Stimulated activated CD8-positive, alpha-beta memory T cell treated with anti-CD3 and anti-CD28 coated beads, Interleukin-4, amount 100 ng/mL, for 4 hours (primary cell): ENCODE measurements around the gene INPP5D.
"Not testable (repeated sequence)": the region's sequence is repeated elsewhere in the genome, so short reads cannot be mapped to it uniquely, and the experiment has no call there.

Experiments used
- DNase-seq, 2 donors: peaks; one replicate each; pipeline ENCODE4 v3.0.0-alpha.2; 2020; ENCODE audit warnings: low read depth in 2 of 2, low spot score in 1 of 2

The INPP5D gene

DNA sequence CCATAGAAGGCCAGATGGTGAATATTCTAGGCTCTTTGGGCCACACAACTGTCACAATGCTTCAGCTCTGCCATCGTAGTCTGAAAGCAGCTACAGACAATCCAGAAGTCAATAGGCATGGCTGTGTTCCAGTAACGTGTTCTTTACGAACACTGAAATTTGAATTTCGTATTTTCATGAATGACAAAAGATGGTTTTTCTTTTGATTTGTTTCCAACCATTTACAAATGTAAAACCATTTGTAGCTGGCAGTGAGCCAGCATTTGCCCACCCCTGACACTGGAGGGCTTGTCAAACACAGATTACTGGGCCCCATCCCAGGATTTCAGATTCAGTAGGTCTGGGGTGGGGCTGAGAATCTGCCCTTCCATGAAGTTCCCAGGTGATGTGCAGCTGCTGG lies 108.3 kb downstream of the INPP5D start:
- DNase-seq, result no peak

DNA sequence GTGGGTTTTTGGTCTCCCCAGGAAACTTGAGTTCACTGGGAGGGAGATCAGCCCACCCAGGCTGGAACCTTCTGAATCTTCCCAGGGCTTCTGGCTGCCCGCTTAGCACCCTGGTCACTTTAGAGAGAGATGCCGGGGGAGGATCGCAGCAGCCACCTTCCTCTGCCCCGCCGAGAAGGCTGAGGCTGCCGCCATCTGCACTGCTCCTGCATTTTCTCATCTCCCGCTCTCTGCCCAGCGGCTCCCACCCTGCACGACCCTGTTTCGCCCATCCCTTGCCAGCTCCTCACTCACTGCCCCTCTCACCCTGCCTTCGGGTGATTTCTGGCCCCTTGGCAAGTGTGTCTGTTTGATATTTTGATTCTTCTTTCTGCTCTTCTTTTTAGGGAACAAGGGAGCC lies 108.8 kb downstream of the INPP5D start:
- no peak for DNase-seq

DNA sequence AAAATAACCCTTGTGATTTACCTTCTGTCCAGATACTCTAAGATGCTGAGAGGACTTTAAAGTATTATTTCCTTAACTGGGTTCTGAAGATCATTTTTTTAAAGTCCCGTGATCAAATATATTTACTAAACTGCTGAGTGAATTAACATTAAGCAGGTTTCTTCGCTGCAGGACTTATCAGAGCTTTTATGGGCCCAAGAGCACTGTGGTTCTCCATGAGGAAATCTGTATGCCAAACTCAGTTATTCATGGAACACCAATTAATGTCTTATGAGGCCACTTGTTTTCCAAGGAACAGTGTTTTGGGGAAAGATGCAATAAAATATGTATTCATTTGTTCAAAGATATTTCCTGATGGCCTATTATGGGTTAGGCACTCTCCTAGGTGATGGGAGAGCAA lies 111.2 kb downstream of the INPP5D start:
- DNase-seq, result no peak

DNA sequence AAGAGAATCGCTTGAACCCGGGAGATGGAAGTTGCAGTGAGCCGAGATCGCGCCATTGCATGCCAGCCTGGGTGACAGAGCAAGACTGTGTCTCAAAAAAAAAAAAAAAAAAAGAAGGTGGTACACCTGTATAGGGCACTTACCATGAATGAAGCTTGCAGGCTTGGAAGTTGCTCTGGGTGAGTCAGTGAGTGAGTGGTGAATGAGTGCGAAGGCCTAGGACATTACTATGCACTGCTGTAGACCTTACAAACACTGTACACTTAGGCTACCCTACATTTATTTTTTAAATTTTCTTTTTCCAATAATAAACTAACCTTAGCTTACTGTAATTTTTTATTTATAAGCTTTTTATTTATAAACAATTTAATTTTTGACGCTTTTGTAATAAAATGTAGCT lies 113.0 kb downstream of the INPP5D start:
- no peak for DNase-seq

DNA sequence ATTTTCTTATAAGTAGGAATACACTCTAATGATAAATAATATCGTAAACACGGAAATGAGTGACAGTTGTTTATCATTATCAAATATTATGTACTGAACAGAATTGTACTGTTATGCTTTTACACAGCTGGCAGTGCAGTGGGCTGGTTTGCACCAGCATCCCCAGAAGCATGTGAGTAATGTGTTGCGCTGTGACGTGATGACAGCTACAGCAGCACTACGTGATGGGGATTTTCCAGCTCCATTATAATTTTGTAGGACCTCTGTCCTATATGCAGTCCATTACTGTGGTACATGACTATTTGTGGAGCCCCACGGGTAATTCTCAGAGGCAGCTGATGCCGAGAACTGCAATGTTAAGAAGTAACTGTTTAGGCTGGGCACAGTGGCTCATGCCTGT lies 114.0 kb downstream of the INPP5D start:
- no peak for DNase-seq

DNA sequence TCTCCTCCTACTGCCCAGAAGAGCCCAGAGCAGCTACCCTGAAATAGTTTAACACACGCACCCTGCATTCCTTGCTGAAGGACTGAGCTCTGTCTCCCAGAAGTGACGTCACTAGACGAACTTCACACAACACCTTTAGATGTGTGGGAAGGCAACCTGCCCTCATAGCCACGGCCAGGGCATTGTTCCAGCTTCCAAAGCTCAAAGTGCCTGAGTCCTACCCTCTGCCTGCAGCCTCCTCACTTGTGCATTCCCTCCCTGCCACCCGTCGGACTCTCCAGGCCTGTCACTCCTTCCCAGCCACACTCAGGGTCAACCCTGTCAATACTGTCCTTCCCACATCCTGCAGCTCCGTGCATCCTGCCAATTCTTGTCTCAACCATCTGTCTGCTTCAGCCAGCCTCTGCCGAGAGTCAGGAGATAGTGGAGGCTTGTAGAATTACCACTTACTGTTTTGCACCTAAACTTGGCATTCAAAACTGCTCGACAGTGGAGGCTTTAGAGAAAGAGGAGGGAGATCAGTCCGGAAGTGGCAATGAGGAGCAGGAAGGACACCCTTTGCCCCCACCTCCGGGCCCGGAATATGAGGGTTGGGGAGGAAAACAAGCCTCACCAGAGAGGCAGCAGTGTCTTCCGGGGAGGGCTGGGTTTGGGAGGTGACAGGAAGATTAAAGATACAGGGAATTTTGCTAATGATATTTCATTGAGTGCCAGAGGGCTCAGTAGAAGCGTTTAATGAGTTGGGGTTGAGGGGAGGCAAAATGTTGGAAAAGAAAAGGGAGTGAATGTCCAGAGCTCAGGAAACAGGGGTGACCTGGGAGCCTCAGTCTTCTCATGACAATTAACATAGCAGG lies 119.1 kb downstream of the INPP5D start:
- no peak for DNase-seq

DNA sequence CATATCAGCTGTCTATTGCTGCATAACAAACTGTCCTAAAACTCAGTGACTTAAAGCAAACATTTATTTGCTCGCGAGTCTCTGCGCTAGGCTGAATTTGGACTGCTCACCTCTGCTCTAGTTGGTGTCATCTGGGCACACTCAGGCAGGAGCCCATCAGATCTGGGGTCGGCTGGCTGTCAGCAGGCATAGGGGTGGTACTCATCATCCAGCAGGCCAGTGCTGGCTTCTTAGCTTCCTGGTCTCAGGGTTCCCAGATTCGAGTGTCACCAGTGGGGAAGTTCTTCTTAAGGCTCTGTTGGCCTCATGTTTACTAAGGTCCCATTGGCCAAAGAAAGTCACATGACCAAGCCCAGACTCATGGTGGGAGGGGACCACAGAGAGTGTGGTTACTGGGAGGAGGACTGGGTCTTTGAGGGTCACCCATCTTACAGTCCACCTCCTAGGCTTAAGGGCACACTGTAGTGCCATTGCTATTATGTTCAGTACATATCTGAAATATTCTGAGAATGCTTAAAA lies 119.8 kb downstream of the INPP5D start:
- no peak for DNase-seq

DNA sequence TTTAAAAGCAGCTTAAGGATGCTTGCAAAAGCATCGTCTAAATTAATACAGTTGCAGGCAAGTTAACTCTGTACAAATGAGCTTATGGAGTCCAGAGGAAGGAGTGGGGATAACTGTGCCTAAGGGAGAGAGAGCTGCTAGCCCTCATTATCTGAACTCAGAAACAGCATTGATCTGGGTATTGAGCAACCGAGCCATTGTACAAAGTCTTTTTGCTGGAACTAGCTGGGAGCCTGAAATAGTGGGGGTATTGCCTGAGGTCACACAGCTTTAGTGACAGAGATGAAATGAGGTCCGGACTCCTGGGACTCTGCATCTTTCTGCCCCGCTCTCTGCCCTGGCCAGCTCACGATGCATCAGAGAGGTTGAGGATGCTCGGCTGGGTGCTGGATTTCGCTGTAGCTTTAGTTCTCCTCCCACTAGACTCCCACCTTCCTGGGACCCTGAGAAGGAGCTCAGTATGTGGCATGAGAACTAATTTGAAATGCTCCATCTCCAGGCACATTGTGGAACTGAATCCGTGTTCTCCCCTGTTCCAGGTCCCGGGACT lies 123.8 kb downstream of the INPP5D start:
- no peak for DNase-seq

DNA sequence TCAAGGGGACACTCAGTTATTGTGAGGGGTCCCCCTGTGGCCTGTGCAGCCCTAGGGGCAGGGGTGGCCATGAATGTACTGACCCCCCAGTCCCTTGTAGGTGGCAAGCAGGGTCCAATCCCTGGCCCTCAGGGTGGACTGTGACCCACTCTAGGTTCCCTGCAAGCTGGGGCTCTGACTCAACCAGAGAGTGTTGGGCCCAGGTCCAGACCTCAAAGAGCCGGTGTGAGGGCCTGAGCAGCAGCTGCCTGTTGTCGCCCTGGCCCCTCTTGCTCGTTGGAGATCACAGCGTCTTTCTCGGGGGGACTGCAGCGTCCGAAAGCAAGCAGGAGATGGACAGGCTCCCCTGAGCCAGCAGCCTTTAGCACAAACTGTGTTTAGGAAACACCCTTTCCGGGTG lies 124.5 kb downstream of the INPP5D start:
- DNase-seq, result no peak

DNA sequence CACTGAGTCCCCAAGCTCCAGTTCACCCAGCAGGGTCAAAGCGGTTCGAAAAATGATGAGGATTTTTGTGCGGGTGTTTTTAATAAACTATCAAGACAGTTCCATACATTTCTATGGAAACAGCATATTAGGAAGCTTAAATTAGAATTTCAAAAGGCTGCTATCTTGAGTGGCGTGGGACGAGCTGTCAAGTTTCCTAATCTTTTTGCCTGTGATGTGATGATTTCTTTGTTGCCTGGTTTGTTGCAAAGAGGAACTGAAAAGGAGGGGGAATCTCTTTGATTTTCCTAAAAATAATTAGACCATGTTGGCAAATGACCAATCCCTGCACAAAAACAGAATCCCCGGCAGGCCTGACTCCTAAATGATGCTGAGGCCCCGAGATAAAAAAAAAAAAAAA lies 125.2 kb downstream of the INPP5D start:
- DNase-seq, result no peak

DNA sequence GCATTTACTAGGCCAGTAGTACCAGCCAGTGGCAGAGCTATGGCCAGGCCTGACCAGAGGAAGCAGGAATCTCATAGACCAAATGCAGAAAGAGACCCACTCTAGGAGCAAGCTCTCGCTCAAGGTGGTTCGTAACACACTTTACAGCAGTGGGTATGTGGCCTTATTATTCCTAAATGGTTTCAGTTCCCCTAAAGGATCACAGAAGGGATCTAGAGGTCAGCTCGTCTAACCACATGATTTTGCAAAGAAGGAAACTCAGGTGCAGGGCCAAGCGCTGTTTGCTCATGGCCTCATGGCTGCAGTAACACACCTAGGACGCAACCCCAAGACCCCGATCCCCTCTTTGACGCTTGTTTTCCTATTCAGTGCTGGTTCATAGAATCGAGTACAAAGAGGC lies 125.8 kb downstream of the INPP5D start:
- no peak for DNase-seq

DNA sequence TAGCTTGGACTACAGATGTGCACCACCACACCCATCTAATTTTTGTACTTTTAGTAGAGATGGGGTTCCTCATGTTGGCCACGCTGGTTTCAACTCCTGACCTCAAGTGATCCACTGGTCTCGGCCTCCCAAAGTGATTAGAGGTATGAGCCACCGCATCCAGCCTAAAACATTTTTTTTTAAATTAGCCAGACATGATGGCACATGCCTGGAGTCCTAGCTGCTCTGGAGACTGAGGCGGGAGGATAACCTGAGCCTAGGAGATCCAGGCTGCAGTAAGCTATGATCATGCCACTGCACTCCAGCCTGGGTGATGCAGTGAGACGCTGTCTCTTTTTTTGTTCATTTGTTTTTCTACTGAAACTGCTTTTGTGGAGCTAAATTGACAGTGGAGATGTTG lies 126.7 kb downstream of the INPP5D start:
- DNase-seq, result no peak

DNA sequence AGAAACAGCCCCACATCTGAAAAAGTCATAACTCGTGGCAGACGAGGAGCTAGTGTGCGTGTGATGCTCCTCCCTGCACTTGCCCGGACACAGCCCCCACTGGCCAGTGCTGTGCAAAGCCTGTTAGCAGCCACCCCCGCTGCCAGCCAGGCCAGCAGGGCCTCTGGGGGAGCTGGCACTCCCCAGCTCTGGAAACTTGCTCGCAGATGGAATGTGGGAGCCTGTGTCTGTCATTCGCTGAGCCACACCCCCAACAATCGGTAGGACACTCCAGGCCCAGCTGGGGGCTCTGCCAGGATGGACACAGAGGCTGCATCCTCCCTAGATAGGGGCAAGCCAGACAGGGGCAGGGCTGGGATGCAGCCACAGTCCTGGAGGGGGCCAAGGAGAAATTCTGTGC lies 128.9 kb downstream of the INPP5D start:
- no peak for DNase-seq

DNA sequence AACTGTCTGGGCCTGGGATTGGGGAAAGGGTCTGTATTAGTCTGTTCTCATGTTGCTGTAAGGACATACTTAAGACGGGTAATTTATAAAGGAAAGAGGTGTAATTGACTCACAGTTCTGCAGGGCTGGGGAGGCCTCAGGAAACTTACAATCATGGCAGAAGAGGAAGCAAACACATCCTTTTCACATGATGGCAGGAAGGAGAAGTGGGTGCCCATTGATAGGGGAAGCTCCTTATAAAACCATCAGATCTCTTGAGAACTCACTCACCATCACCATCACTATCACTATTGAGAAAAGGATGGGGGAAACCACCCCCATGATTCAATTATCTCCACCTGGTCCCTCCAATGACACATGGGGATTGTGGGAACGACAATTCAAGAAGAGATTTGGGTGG lies 130.9 kb downstream of the INPP5D start:
- DNase-seq, result not testable (repeated sequence)

DNA sequence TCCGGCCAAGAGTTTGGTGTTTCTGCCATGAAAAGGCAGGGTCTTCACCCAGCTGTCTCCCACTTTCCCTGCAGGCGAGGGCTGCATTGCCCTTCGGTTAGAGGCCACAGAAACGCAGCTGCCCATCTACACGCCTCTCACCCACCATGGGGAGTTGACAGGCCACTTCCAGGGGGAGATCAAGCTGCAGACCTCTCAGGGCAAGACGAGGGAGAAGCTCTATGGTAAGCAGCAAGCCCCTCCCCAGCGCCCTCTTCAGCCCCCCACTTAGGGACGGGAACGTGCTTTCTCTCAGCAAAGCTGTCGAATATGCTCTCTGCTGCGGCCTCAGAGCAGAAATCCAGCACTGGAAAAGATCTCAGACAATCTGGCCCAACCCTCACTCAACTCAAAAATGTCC lies 133.6 kb downstream of the INPP5D start:
- DNase-seq, result no peak

DNA sequence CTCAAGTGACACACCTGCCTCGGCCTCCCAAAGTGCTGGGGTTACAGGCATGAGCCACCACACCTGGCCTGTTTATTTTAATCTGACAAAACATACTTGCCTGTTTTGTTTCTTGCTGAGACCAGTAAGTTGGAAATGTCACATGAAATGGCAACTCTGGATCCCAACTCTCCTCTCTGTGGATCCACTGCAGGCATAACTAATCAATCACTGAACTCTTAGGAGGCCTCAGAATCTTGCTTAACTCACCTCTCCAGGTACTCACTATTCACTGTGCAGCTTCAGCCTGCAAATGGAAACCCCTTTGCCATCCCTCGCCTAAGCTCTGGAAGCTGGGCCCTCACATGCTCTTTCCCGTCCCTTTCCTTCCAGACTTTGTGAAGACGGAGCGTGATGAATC lies 134.9 kb downstream of the INPP5D start:
- no peak for DNase-seq

DNA sequence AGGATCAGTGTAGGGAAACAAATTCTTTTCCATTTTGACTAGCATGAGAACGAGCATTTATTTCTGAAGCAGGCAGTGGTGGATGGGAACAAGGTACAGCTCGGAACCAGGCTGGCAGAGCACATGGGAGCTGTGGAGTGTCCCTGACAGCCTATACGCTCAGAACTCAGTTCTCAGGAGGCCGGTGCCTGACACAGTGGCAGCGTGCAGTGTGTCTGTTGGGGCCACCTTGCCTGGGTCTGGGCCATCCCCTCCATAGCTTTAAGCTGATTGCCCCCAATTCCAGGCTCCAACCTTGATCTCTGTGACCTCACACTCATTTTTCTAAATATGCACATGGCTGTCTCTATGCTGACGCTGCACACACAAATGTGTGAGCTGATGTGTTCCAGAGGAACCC lies 136.9 kb downstream of the INPP5D start:
- no peak for DNase-seq

DNA sequence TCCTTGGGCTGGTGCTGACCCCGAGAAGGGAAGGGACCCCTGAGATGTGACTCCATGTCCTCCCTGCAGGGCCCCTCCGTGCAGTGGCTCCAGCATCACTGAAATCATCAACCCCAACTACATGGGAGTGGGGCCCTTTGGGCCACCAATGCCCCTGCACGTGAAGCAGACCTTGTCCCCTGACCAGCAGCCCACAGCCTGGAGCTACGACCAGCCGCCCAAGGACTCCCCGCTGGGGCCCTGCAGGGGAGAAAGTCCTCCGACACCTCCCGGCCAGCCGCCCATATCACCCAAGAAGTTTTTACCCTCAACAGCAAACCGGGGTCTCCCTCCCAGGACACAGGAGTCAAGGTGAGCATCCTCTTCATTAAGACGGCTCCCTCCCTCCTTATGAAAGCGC lies 137.9 kb downstream of the INPP5D start:
- DNase-seq, result no peak

DNA sequence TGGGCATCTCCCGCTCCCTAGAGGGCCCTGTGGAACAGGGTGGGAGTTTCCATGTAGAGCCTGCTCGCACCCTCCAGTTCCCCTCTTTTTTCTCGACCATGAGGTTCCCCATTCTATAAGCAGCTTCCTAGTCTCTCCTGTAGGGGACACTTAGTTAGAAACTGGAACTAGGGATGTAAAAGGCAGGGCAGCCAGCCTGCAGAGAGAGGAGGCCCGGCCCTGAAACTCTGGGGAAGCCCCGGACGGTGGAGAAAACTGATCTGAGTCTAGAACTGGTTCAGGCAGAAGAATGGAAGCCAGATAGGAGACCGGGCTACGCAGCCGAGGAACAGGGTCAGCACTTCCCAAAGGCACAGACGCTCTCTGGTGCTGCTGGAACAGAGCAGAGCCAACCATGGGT lies 139.7 kb downstream of the INPP5D start:
- DNase-seq, result no peak

DNA sequence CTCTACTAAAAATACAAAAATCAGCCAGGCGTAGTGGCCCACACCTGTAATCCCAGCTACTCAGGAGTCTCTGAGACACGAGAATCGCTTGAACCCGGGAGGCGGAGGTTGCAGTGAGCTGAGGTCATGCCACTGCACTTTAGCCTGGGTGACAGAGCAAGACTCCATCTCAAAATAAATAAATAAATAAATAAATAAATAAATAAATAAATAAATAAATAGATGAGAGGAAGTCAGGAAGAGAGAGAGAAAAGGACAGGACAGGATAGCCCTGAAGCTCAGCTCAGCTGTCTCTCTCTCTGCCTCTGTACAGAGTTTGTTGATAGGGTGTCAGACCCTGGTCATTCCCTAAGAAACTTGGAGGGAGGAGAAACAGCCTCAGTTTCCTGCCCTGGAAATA lies 140.6 kb downstream of the INPP5D start:
- DNase-seq, result not testable (repeated sequence)

DNA sequence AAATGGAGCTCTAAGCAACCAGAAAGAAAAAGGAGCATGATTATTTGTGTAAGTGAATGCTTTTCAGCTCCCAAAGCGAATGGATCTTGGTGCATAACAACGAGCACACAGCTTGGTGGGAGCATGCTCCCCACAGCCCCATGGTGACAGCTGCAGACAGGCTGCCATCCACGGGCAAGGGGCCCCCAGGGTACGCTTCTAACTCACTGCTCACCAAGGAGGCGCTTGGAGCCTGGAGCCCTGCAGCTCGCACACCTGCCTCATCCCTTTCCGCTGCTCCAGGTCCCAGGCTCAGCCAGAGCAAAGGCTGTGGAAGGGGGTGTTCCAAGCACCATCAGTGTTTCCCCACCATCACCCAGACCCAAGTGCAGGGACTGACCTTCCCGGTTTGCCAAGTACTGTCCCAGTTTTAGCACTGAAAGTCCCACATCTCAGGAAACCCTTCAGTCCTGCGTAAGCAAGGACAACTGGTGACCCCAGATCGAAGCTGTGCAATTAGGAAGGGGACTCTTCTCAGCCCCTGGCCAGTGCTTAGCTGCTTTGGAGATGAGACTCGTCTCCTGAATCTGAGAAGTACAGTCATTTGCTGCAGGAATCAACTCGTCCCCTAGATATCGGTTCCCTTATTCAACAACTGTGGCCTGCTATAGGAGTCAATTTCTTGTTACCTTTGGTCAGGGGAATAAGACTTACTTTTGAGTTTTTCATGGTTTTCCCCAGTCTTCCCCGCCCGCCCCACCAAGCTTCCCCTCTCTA lies 141.3 kb downstream of the INPP5D start:
- DNase-seq, result no peak

DNA sequence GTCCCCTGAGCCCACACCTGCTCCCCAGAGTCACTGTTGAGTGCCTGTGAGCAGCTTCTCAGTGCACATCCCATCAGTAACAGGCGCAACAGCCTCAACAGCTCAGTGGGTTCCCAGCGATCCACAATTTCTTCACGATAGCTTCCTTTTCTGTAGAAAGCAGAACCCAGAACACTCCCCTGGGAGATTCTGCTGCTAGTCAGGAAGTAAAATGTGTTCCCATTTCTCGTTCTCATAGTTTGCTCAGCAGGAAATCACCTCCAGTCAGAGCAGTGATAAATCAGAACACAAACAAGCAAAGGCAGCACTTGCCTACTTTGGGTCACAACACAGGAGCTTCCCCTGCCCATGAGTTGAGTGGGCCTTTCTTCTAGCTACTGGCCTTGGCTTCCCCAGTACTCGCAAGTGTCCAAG lies 142.4 kb downstream of the INPP5D start:
- DNase-seq, result no peak
